H1 (cell line): ENCODE results near the gene LCN10. TPM values are rescaled to one million over a fixed set of nuclear protein-coding genes. Genes with fewer than 3 reads are reported as not detected.

Experiments
- CTCF ChIA-PET: fragments of 300-600 bp; sonication (Branson Sonifier 250); formaldehyde crosslinking; loops from one replicate; lab custom pipeline; 2021; ENCODE audit not compliant: partially characterized antibody; lab: Charles Lee
- POLR2A ChIA-PET: fragments of 300-600 bp; sonication (Branson Sonifier 250); formaldehyde crosslinking; loops from one replicate; lab custom pipeline; 2021; ENCODE audit warnings: inconsistent platforms; ENCODE audit not compliant: partially characterized antibody; lab: Charles Lee
- DNase-seq, 2 experiments: peaks; one replicate each; pipeline versions ENCODE4 v3.0.0 to v3.0.0-alpha.2; 2010 to 2022; ENCODE audit warnings: low spot score in 2 of 2, low read depth in 1 of 2, mixed read lengths in 1 of 2
- FAIRE-seq: peaks from 2 replicates; lab custom pipeline; 2011; peaks lifted over from hg19 to GRCh38; lab: Jason Lieb, UNC
- H2AFZ ChIP-seq: 2 replicates; pipeline ENCODE4 v1.8.1; 2012; ENCODE audit warnings: low read length, inconsistent platforms
- H2AK5ac ChIP-seq: 2 replicates; pipeline ENCODE4 v1.6.1; 2013; ENCODE audit warnings: low read depth, low read length
- H2BK120ac ChIP-seq: replicated peaks from 2 replicates; pipeline ENCODE3; 2013; ENCODE audit warnings: low read depth, low read length, inconsistent platforms
- H2BK12ac ChIP-seq: 2 replicates; pipeline ENCODE4 v1.6.1; 2013; ENCODE audit warnings: low read depth, low read length
- H2BK15ac ChIP-seq: 2 replicates; pipeline ENCODE4 v1.6.1; 2013; ENCODE audit warnings: low read length
- H2BK20ac ChIP-seq: 2 replicates; pipeline ENCODE4 v1.6.1; 2013; ENCODE audit warnings: low read length
- H2BK5ac ChIP-seq: 2 replicates; pipeline ENCODE4 v1.6.1; 2013; ENCODE audit warnings: low read depth, low read length
- H3K14ac ChIP-seq: 2 replicates; pipeline ENCODE4 v1.6.1; 2013; ENCODE audit warnings: inconsistent platforms; ENCODE audit not compliant: insufficient read length
- H3K18ac ChIP-seq: 2 replicates; pipeline ENCODE4 v1.6.1; 2013; ENCODE audit warnings: low read length; ENCODE audit errors: extremely low read depth
- H3K23ac ChIP-seq: 2 replicates; pipeline ENCODE4 v1.6.1; 2013; ENCODE audit warnings: inconsistent platforms; ENCODE audit not compliant: insufficient read length
- H3K23me2 ChIP-seq: 2 replicates; pipeline ENCODE4 v1.6.1; 2013; ENCODE audit warnings: low read depth, low read length
- H3K27ac ChIP-seq: 2 replicates; pipeline ENCODE4 v1.6.1; 2011; ENCODE audit warnings: low read depth, low read length, inconsistent platforms
- H3K27me3 ChIP-seq, 4 experiments: replicated peaks in 1 of 4; 1 replicate in 1 of 4; 2 replicates in 3 of 4; pipeline versions ENCODE4 v1.6.1 to v1.8.1; 2011 to 2013; ENCODE audit warnings: low read length in 3 of 4, mild to moderate bottlenecking in 3 of 4, inconsistent platforms in 2 of 4, mixed read lengths in 2 of 4, moderate library complexity in 1 of 4; ENCODE audit not compliant: control insufficient read depth in 3 of 4, insufficient read depth in 3 of 4; ENCODE audit errors: extremely low read depth in 1 of 4
- H3K36me3 ChIP-seq, 4 experiments: 2 replicates each; pipeline versions ENCODE4 v1.6.1 to v1.8.1; 2011 to 2013; ENCODE audit warnings: mild to moderate bottlenecking in 4 of 4, low read length in 3 of 4, moderate library complexity in 2 of 4, control low read depth in 1 of 4, inconsistent platforms in 1 of 4; ENCODE audit not compliant: insufficient read depth in 4 of 4, control insufficient read depth in 2 of 4
- H3K4ac ChIP-seq: replicated peaks from 2 replicates; pipeline ENCODE3; 2013; ENCODE audit warnings: low read length, low read depth, mixed read lengths, inconsistent platforms; ENCODE audit not compliant: insufficient read length
- H3K4me1 ChIP-seq, 4 experiments: replicated peaks in 1 of 4; 1 replicate in 1 of 4; 2 replicates in 3 of 4; pipeline versions ENCODE4 v1.6.1 to v1.8.1; 2011 to 2013; ENCODE audit warnings: low read length in 3 of 4, inconsistent platforms in 2 of 4, mixed read lengths in 1 of 4; ENCODE audit not compliant: insufficient read depth in 4 of 4, control insufficient read depth in 3 of 4
- H3K4me2 ChIP-seq, 2 experiments: 2 replicates each; pipeline versions ENCODE4 v1.6.1 to v1.8.1; 2011 to 2013; ENCODE audit warnings: low read depth in 2 of 2, low read length in 2 of 2, control low read depth in 1 of 2, inconsistent platforms in 1 of 2, mild to moderate bottlenecking in 1 of 2; ENCODE audit not compliant: insufficient read depth in 1 of 2
- H3K4me3 ChIP-seq, 4 experiments: fragments of 200-600, 300-600 bp in 1 of 4; sonication (generic), shearing (Covaris generic), sonication (Bioruptor Twin) in 1 of 4; 2 replicates each; pipeline versions ENCODE4 v1.5.1 to v1.8.1; 2011 to 2016; ENCODE audit warnings: low read length in 4 of 4, low read depth in 3 of 4, control low read depth in 2 of 4, inconsistent platforms in 2 of 4, mild to moderate bottlenecking in 2 of 4, mixed read lengths in 1 of 4, moderate library complexity in 1 of 4; ENCODE audit not compliant: insufficient read depth in 2 of 4; ENCODE audit errors: extremely low read depth in 1 of 4
- H3K56ac ChIP-seq: replicated peaks from 2 replicates; pipeline ENCODE3; 2013; ENCODE audit warnings: low read depth, mild to moderate bottlenecking, mixed read lengths, low read length, inconsistent platforms; ENCODE audit not compliant: insufficient read length
- H3K79me1 ChIP-seq: 2 replicates; pipeline ENCODE4 v1.6.1; 2013; ENCODE audit warnings: low read depth, low read length, control low read depth
- H3K79me2 ChIP-seq, 2 experiments: 2 replicates each; pipeline versions ENCODE4 v1.6.1 to v1.8.1; 2012 to 2013; ENCODE audit warnings: low read length in 2 of 2, mild to moderate bottlenecking in 2 of 2, inconsistent platforms in 1 of 2; ENCODE audit not compliant: insufficient read depth in 2 of 2, control insufficient read depth in 1 of 2
- H3K9ac ChIP-seq, 4 experiments: replicated peaks in 1 of 4; 1 replicate in 1 of 4; 2 replicates in 3 of 4; pipeline versions ENCODE4 v1.6.1 to v1.8.1; 2011 to 2013; ENCODE audit warnings: low read depth in 3 of 4, low read length in 3 of 4, control low read depth in 2 of 4, mild to moderate bottlenecking in 2 of 4, moderate library complexity in 2 of 4, inconsistent platforms in 1 of 4; ENCODE audit errors: extremely low read depth in 1 of 4
- H3K9me3 ChIP-seq, 2 experiments: 2 replicates each; pipeline versions ENCODE4 v1.6.1 to v1.8.1; 2012 to 2013; ENCODE audit warnings: mild to moderate bottlenecking in 2 of 2, moderate library complexity in 2 of 2, control low read depth in 1 of 2, inconsistent platforms in 1 of 2, low read depth in 1 of 2, low read length in 1 of 2, mixed read lengths in 1 of 2; ENCODE audit not compliant: insufficient read depth in 2 of 2
- H4K20me1 ChIP-seq, 2 experiments: replicated peaks in 1 of 2; 2 replicates each; pipeline versions ENCODE3 to v1.8.1; 2011 to 2013; ENCODE audit warnings: inconsistent platforms in 2 of 2, low read length in 2 of 2, mild to moderate bottlenecking in 1 of 2; ENCODE audit not compliant: insufficient read depth in 2 of 2, control insufficient read depth in 1 of 2
- H4K5ac ChIP-seq: 2 replicates; pipeline ENCODE4 v1.6.1; 2013; ENCODE audit warnings: low read length, low read depth, mixed read lengths, inconsistent platforms; ENCODE audit not compliant: insufficient read length
- H4K8ac ChIP-seq: 2 replicates; pipeline ENCODE4 v1.8.0; 2013; ENCODE audit warnings: mild to moderate bottlenecking, moderate library complexity, low read length, inconsistent platforms; ENCODE audit not compliant: insufficient read depth; ENCODE audit errors: extremely low read depth
- H4K91ac ChIP-seq: replicated peaks from 2 replicates; pipeline ENCODE3; 2013; ENCODE audit warnings: low read length, mixed read lengths, inconsistent platforms; ENCODE audit not compliant: insufficient read length
- BRCA1 ChIP-seq: IDR thresholded peaks from 2 replicates; pipeline ENCODE4 v1.6.1; 2012; ENCODE audit warnings: low read depth, low read length, improper control_type of control experiment
- CHD2 ChIP-seq: IDR thresholded peaks from 2 replicates; pipeline ENCODE4 v1.6.1; 2012; ENCODE audit warnings: low read length, improper control_type of control experiment
- CREB1 ChIP-seq: IDR thresholded peaks from 2 replicates; pipeline ENCODE4 v1.6.1; 2012; ENCODE audit warnings: inconsistent platforms
- CTBP2 ChIP-seq: IDR thresholded peaks from 2 replicates; pipeline ENCODE4 v1.7.0; 2011; ENCODE audit warnings: borderline replicate concordance, mild to moderate bottlenecking, moderate library complexity, mixed read lengths, low read length; ENCODE audit not compliant: insufficient read depth, insufficient read length
- EGR1 ChIP-seq: IDR thresholded peaks from 2 replicates; pipeline ENCODE4 v1.6.1; 2011; ENCODE audit warnings: low read depth, low read length, borderline replicate concordance
- JUND ChIP-seq: IDR thresholded peaks from 2 replicates; pipeline ENCODE4 v1.6.1; 2011; ENCODE audit warnings: mild to moderate bottlenecking, improper control_type of control experiment, low read length
- SIN3A ChIP-seq, 2 experiments: IDR thresholded peaks in 1 of 2; conservative IDR thresholded peaks in 1 of 2; 2 replicates each; pipeline ENCODE4 v1.6.1; 2011 to 2012; ENCODE audit warnings: low read length in 2 of 2, improper control_type of control experiment in 1 of 2, low read depth in 1 of 2, mild to moderate bottlenecking in 1 of 2
- SIRT6 ChIP-seq: IDR thresholded peaks from one replicate; pipeline ENCODE4 v1.7.1; 2012; ENCODE audit warnings: low read length, inconsistent platforms
- TAF1 ChIP-seq: IDR thresholded peaks from 2 replicates; pipeline ENCODE4 v1.6.1; 2011; ENCODE audit warnings: mild to moderate bottlenecking, low read depth, low read length
- TBP ChIP-seq: IDR thresholded peaks from 2 replicates; pipeline ENCODE4 v1.6.1; 2011; ENCODE audit warnings: low read depth, low read length, improper control_type of control experiment
- WGBS, 2 experiments: shearing (Covaris generic) in 1 of 2; methylation state at CpG; one replicate each; pipeline versions ENCODE4 v1.1.6 to v1.1.7; 2013 to 2015; ENCODE audit warnings: low lambda C conversion rate in 2 of 2, mixed read lengths in 2 of 2, inconsistent platforms in 1 of 2, low coverage in 1 of 2, missing lambda C conversion rate in 1 of 2; ENCODE audit not compliant: insufficient replicate concordance in 2 of 2, insufficient coverage in 1 of 2, insufficient read length in 1 of 2; ENCODE audit errors: extremely low coverage in 1 of 2, missing lambda C conversion rate in 1 of 2; 5-methylcytosine and 5-hydroxymethylcytosine counted together
- polyA plus RNA-seq, 7 experiments: library from polyadenylated mRNA; depleted of rRNA in 3 of 7; stranded (reverse) in 5 of 7; unstranded in 2 of 7; fragments of >200 nt in 5 of 7; fragments of 200-250 nt in 2 of 7; gene quantifications; 1 replicate in 5 of 7; 2 replicates in 1 of 7; 4 replicates in 1 of 7; pipeline versions ENCODE4 v1.2.1 to v1.2.3, GENCODE V29; 2011 to 2013; ENCODE audit warnings: missing spikeins in 2 of 7, mixed read lengths in 2 of 7
- total RNA-seq: library from RNA; stranded (reverse); fragmentation: NEBNext Ultra II Directional; extraction: Animal tissue kit (Norgen Biotek cat#: 25700); gene quantifications from 2 replicates; pipeline ENCODE4 v1.2.1, GENCODE V29; 2021
- TF ChIP-seq, protein P1 (sequence below): IDR thresholded peaks from 2 replicates; pipeline ENCODE4 v1.6.1; 2012; ENCODE audit warnings: inconsistent platforms

LCN10 gene
- total and polyA plus RNA-seq, 2 of the 8 experiments (the other 6 are each of a cell fraction or from before 2014, with no cell fraction given) = 2.6 to 2.8 TPM

DNA sequence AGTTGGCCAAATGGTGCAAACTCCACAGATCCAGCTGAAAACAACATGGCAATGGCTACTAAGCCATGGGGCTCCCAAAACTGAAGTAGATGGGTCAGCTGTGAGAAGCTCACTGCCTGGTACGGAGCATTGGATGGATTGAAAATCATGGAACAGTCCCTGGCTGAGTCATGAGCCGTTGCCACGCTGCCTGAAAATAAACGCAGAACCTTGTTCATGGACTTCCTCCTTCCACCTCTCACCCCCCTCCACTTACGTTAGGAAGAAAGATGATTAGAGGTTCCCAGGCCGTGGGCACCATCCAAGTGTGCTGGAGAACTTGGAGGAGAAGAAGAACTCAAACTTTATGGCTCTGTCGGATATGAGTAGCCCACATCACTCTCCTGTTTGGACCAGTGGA, 37.2 kb downstream of the LCN10 start:
- no peak overlapping the region for H3K27ac ChIP-seq
- H3K9me3 ChIP-seq = no peaks in the 10 kb centered on the region
- CTCF ChIA-PET = no interaction called here
- no peak overlapping the region for H3K56ac ChIP-seq
- H4K91ac ChIP-seq = no peak overlapping the region
- H2BK15ac ChIP-seq = no peak overlapping the region
- WGBS, 2 experiments = 81% methylated on average over 7 of the region's 7 CpGs; no CpG with 5 or more reads in 1 of the 2 experiments
- no peak overlapping the region for H4K8ac ChIP-seq
- H3K9ac ChIP-seq = no peak overlapping the region
- no peak overlapping the region for H3K4ac ChIP-seq
- no peaks in the 10 kb centered on the region for H3K36me3 ChIP-seq
- H4K20me1 ChIP-seq = no peaks in the 10 kb centered on the region
- no peak overlapping the region for H2BK120ac ChIP-seq
- H3K4me2 ChIP-seq = no peak overlapping the region
- no peak overlapping the region for H4K5ac ChIP-seq
- no peak overlapping the region for H3K4me3 ChIP-seq
- no peak overlapping the region for H2BK20ac ChIP-seq
- DNase-seq = no peak
- no peaks in the 10 kb centered on the region for H3K23me2 ChIP-seq
- H2AFZ ChIP-seq = no peak overlapping the region
- H3K14ac ChIP-seq = no peak overlapping the region
- no peak overlapping the region for H3K18ac ChIP-seq
- no peaks in the 10 kb centered on the region for H3K79me2 ChIP-seq
- H2AK5ac ChIP-seq = no peak overlapping the region
- no peak overlapping the region for H2BK12ac ChIP-seq
- H3K27me3 ChIP-seq = peaks cover 0 to 5% (median 0%) of the 10 kb centered on the region in 4 experiments; a peak in 3 of 7 replicates
- FAIRE-seq = no peak
- H3K4me1 ChIP-seq = peaks cover 0 to 9% (median 1%) of the 10 kb centered on the region in 4 experiments; a peak in 3 of 7 replicates
- H3K23ac ChIP-seq = no peak overlapping the region
- no peaks in the 10 kb centered on the region for H3K79me1 ChIP-seq
- POLR2A ChIA-PET = interaction anchor here (1.0 kb wide), 1 partner anchor 21 kb away, joined by 4 read pairs; no protein-coding TSS in a partner anchor
- H2BK5ac ChIP-seq = no peak overlapping the region
- no peak for TF ChIP-seq CHD2
- TF ChIP-seq SIRT6 = no peak
- TF ChIP-seq TBP = no peak
- TF ChIP-seq EGR1 = no peak
- no peak for TF ChIP-seq CREB1
- no peak for TF ChIP-seq SIN3A (conservative IDR thresholded peaks at IDR 0.05 in 1 of 2, IDR thresholded peaks at IDR 0.05 in 1 of 2; ENCODE audit: low read depth in 1 of 2, low read length in 2 of 2)
- TF ChIP-seq JUND = no peak
- no peak for TF ChIP-seq CTBP2
- no peak for TF ChIP-seq BRCA1
- TF ChIP-seq, protein P1, sequence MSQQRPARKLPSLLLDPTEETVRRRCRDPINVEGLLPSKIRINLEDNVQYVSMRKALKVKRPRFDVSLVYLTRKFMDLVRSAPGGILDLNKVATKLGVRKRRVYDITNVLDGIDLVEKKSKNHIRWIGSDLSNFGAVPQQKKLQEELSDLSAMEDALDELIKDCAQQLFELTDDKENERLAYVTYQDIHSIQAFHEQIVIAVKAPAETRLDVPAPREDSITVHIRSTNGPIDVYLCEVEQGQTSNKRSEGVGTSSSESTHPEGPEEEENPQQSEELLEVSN = no peak
- no peak for TF ChIP-seq TAF1
- TF ChIP-seq, all 59 proteins: peak for 0
